Measurements from ENCODE around the gene APBB1IP.

Gene APBB1IP

GRCh38 chr10:26528048-26528447 is 89.9 kb downstream of the APBB1IP start:
- TF ChIP-seq, protein P1, sequence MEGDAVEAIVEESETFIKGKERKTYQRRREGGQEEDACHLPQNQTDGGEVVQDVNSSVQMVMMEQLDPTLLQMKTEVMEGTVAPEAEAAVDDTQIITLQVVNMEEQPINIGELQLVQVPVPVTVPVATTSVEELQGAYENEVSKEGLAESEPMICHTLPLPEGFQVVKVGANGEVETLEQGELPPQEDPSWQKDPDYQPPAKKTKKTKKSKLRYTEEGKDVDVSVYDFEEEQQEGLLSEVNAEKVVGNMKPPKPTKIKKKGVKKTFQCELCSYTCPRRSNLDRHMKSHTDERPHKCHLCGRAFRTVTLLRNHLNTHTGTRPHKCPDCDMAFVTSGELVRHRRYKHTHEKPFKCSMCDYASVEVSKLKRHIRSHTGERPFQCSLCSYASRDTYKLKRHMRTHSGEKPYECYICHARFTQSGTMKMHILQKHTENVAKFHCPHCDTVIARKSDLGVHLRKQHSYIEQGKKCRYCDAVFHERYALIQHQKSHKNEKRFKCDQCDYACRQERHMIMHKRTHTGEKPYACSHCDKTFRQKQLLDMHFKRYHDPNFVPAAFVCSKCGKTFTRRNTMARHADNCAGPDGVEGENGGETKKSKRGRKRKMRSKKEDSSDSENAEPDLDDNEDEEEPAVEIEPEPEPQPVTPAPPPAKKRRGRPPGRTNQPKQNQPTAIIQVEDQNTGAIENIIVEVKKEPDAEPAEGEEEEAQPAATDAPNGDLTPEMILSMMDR (IDR thresholded peaks at IDR 0.05; ENCODE audit: control insufficient read depth, extremely low read depth, insufficient read depth), result no peak
- DNase-seq (ENCODE audit: low read depth), result no peak

GRCh38 chr10:26528715-26529393 is 90.7 kb downstream of the APBB1IP start:
- TF ChIP-seq, protein P1 (IDR thresholded peaks at IDR 0.05; ENCODE audit: control insufficient read depth, extremely low read depth, insufficient read depth), result no peak
- no peak for DNase-seq (ENCODE audit: low read depth)
- no peak overlapping the region for H3K4me3 ChIP-seq (ENCODE audit: low read depth, low read length)

More at GRCh38 chr10:26528048-26528447, 89.9 kb downstream of the APBB1IP start:
- no peak overlapping the region for H3K4me3 ChIP-seq (ENCODE audit: low read depth, low read length)

- DNase-seq (ENCODE audit: low read depth), result no peak
- no peak overlapping the region for H3K4me3 ChIP-seq (ENCODE audit: low read depth, low read length)
- TF ChIP-seq, protein P1 (IDR thresholded peaks at IDR 0.05; ENCODE audit: control insufficient read depth, extremely low read depth, insufficient read depth), result peak; percentile 18; the same call in 1 of the 2 replicates
Measured at GRCh38 chr10:26534384-26534783, 96.2 kb downstream of the APBB1IP start.

- no peak overlapping the region for H3K4me3 ChIP-seq (ENCODE audit: low read depth, low read length)
- DNase-seq (ENCODE audit: low read depth), result no peak
- TF ChIP-seq, protein P1 (IDR thresholded peaks at IDR 0.05; ENCODE audit: control insufficient read depth, extremely low read depth, insufficient read depth), result no peak
Measured at GRCh38 chr10:26540601-26541000, 102.5 kb downstream of the APBB1IP start.

- H3K4me3 ChIP-seq (ENCODE audit: low read depth, low read length), result no peak overlapping the region
- TF ChIP-seq, protein P1 (IDR thresholded peaks at IDR 0.05; ENCODE audit: control insufficient read depth, extremely low read depth, insufficient read depth), result no peak
- no peak for DNase-seq (ENCODE audit: low read depth)
Measured at GRCh38 chr10:26543567-26544306, 105.6 kb downstream of the APBB1IP start.

DNA sequence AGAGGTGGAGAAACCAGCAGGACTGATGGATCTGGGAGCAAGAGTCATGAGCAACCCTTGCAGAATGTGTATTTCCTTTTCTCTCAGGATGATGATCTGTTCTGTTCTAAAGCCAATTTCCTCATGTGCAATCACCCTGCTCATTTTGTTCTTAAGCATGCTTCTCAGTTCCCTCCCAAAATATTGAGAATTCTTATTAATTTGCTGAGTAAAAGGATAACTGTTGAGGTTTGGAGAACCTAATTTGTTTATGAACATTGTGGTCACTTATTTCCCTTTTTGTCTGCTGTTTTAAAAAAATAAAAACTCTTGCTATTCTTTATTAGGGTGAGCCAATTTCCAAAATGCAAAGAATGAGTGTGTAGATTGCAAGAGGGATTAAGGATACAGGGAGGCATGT is 106.8 kb downstream of the APBB1IP start:
- TF ChIP-seq, protein P1 (IDR thresholded peaks at IDR 0.05; ENCODE audit: control insufficient read depth, extremely low read depth, insufficient read depth), result no peak
- no peak for DNase-seq (ENCODE audit: low read depth)
- H3K4me3 ChIP-seq (ENCODE audit: low read depth, low read length), result no peak overlapping the region

Measured in LNCaP clone FGC (cell line).